SH-SY5Y (cell line): Measurements from ENCODE around the gene GUSB.

Experiments used
- GATA2 ChIP-seq: IDR thresholded peaks from 2 replicates; pipeline ENCODE4 v1.6.1; 2011; ENCODE audit warnings: mild to moderate bottlenecking, low read depth, low read length
- GATA3 ChIP-seq: IDR thresholded peaks from 2 replicates; pipeline ENCODE4 v1.6.1; 2011; ENCODE audit warnings: low read depth, mild to moderate bottlenecking, low read length, moderate library complexity

GRCh38 chr7:65980478-65981250, 1.3 kb downstream of the GUSB start:
- TF ChIP-seq GATA3 (no peak), GATA2 (no peak)
